Gastrocnemius medialis (tissue), 4 donors: ENCODE measurements around the gene UNC5B. TPM values are rescaled to one million over a fixed set of nuclear protein-coding genes. Genes with fewer than 3 reads are reported as not detected.

Source experiments
- ATAC-seq, 2 donors: fragments of 150-250 bp; one replicate each; pipeline ENCODE4 v1.9.1; 2016
- DNase-seq, 2 donors: peaks; one replicate each; pipeline ENCODE4 v3.0.0-alpha.2; 2019
- H3K27ac ChIP-seq, 4 donors: fragments of 200-600 bp; sonication (generic); 1 replicate in 1 of 4; 2 replicates in 3 of 4; pipeline ENCODE4 v1.5.1; 2016 to 2018; ENCODE audit warnings: mild to moderate bottlenecking in 2 of 4, moderate library complexity in 1 of 4
- H3K27me3 ChIP-seq, 3 donors: fragments of 200-600 bp; sonication (generic) in 2 of 3; 1 replicate in 1 of 3; 2 replicates in 2 of 3; pipeline versions ENCODE4 v1.5.1 to v1.6.0; 2016 to 2019; ENCODE audit warnings: mild to moderate bottlenecking in 1 of 3, moderate library complexity in 1 of 3
- H3K36me3 ChIP-seq, 2 donors: fragments of 200-600 bp; sonication (generic) in 1 of 2; one replicate each; pipeline ENCODE4 v1.5.1; 2017 to 2018
- H3K4me1 ChIP-seq, 2 donors: fragments of 200-600 bp; sonication (generic) in 1 of 2; one replicate each; pipeline ENCODE4 v1.5.1; 2016 to 2017; ENCODE audit warnings: mild to moderate bottlenecking in 2 of 2
- H3K4me3 ChIP-seq, 4 donors: fragments of 200-600 bp; sonication (generic) in 3 of 4; 1 replicate in 1 of 4; 2 replicates in 3 of 4; pipeline ENCODE4 v1.5.1; 2016 to 2019; ENCODE audit warnings: mild to moderate bottlenecking in 2 of 4
- H3K9me3 ChIP-seq, 3 donors: fragments of 200-600 bp; sonication (generic) in 2 of 3; 1 replicate in 1 of 3; 2 replicates in 2 of 3; pipeline ENCODE4 v1.5.1; 2016 to 2019
- CTCF ChIP-seq, 5 experiments: fragments of 450-650 bp in 3 of 5; fragments of 200-600 bp in 2 of 5; sonication (generic) in 2 of 5; IDR thresholded peaks in 4 of 5; conservative IDR thresholded peaks in 1 of 5; 1 replicate in 4 of 5; 2 replicates in 1 of 5; pipeline ENCODE4 v1.5.1; 2016 to 2019; ENCODE audit warnings: antibody characterized with exemption in 5 of 5, mild to moderate bottlenecking in 3 of 5, moderate library complexity in 3 of 5
- POLR2A ChIP-seq, 2 donors: fragments of 450-650 bp; IDR thresholded peaks; one replicate each; pipeline ENCODE4 v1.6.1; 2017; ENCODE audit warnings: antibody characterized with exemption in 2 of 2, mild to moderate bottlenecking in 2 of 2, moderate library complexity in 2 of 2
- in situ Hi-C, 4 donors: fragments of 200-750 bp; cut with MboI; loops; one replicate each; pipeline versions ENCODE4 v1.15.0 to v1.8.0; 2017; ENCODE audit warnings: low sequenced_read_pairs in 4 of 4
- intact Hi-C: fragments of 100-400 bp; cut with DNase I; formaldehyde crosslinking; loops from one replicate; pipeline ENCODE4 v1.15.1; 2023; ENCODE audit warnings: low total_unique reads
- total RNA-seq, 4 donors: library from RNA; depleted of rRNA; stranded (reverse); fragments of >200 nt; gene quantifications; one replicate each; pipeline versions ENCODE4 v1.1.0 to v1.2.3, GENCODE V29; 2016

The UNC5B gene
- total RNA-seq, 4 donors from 2014 or later, result 0.65 to 1.2 (median 0.90) TPM

GRCh38 chr10:71297343-71297742 lies 85.0 kb downstream of the UNC5B start:
- no peaks in the 10 kb centered on the region for H3K4me1 ChIP-seq
- in situ Hi-C loops (no loop called here), intact Hi-C loops (no loop called here)
- ATAC-seq (no peak), DNase-seq (no peak)
- no peak for TF ChIP-seq POLR2A (IDR thresholded peaks at IDR 0.05)
- H3K36me3 ChIP-seq, result no peaks in the 10 kb centered on the region
- no peaks in the 10 kb centered on the region for H3K27me3 ChIP-seq
- no peaks in the 10 kb centered on the region for H3K9me3 ChIP-seq
- no peak overlapping the region for H3K4me3 ChIP-seq
- H3K27ac ChIP-seq, result no peak overlapping the region

GRCh38 chr10:71299071-71299785 lies 86.9 kb downstream of the UNC5B start:
- Histone ChIP-seq H3K27me3 (no peaks in the 10 kb centered on the region), H3K4me3 (no peak overlapping the region), H3K9me3 (no peaks in the 10 kb centered on the region), H3K36me3 (no peaks in the 10 kb centered on the region), H3K27ac (no peak overlapping the region), H3K4me1 (no peaks in the 10 kb centered on the region)
- TF ChIP-seq CTCF (IDR thresholded peaks at IDR 0.05 in 4 of 5, conservative IDR thresholded peaks at IDR 0.05 in 1 of 5), result no peak
- no peak for TF ChIP-seq POLR2A (IDR thresholded peaks at IDR 0.05)
- DNase-seq, result no peak
- intact Hi-C loops (no loop called here), in situ Hi-C loops (no loop called here)
- ATAC-seq, result no peak

GRCh38 chr10:71300555-71301370 lies 88.4 kb downstream of the UNC5B start:
- in situ Hi-C loops, result loop anchor here in 2 of 4 donors (25.0 kb wide), 2 partner anchors 262 to 512 kb away; no protein-coding TSS in a partner anchor
- TF ChIP-seq POLR2A (IDR thresholded peaks at IDR 0.05), result no peak
- no peak for TF ChIP-seq CTCF (IDR thresholded peaks at IDR 0.05 in 4 of 5, conservative IDR thresholded peaks at IDR 0.05 in 1 of 5)

GRCh38 chr10:71301371-71301916 lies 89.1 kb downstream of the UNC5B start:
- Histone ChIP-seq H3K27me3 (no peaks in the 10 kb centered on the region), H3K36me3 (no peaks in the 10 kb centered on the region), H3K4me1 (no peaks in the 10 kb centered on the region), H3K9me3 (no peaks in the 10 kb centered on the region), H3K27ac (no peak overlapping the region), H3K4me3 (no peak overlapping the region)
- DNase-seq (no peak), ATAC-seq (no peak)
- in situ Hi-C loops (loop anchor here in 2 of 4 donors (25.0 kb wide), 2 partner anchors 261 to 511 kb away; no protein-coding TSS in a partner anchor), intact Hi-C loops (no loop called here)
- TF ChIP-seq CTCF (IDR thresholded peaks at IDR 0.05 in 4 of 5, conservative IDR thresholded peaks at IDR 0.05 in 1 of 5) (no peak), POLR2A (IDR thresholded peaks at IDR 0.05) (no peak)

More at GRCh38 chr10:71300555-71301370, 88.4 kb downstream of the UNC5B start:
- Histone ChIP-seq H3K36me3 (no peaks in the 10 kb centered on the region), H3K27ac (no peak overlapping the region), H3K27me3 (no peaks in the 10 kb centered on the region), H3K4me1 (no peaks in the 10 kb centered on the region), H3K4me3 (no peak overlapping the region), H3K9me3 (no peaks in the 10 kb centered on the region)
- no peak for DNase-seq
- no peak for ATAC-seq
- intact Hi-C loops, result no loop called here

- no peak for TF ChIP-seq CTCF (IDR thresholded peaks at IDR 0.05 in 4 of 5, conservative IDR thresholded peaks at IDR 0.05 in 1 of 5)
- no peak for TF ChIP-seq POLR2A (IDR thresholded peaks at IDR 0.05)
- DNase-seq (no peak), ATAC-seq (no peak)
- intact Hi-C loops, result no loop called here
- Histone ChIP-seq H3K27me3 (no peaks in the 10 kb centered on the region), H3K4me3 (no peak overlapping the region), H3K4me1 (no peaks in the 10 kb centered on the region), H3K36me3 (no peaks in the 10 kb centered on the region), H3K9me3 (no peaks in the 10 kb centered on the region), H3K27ac (no peak overlapping the region)
- in situ Hi-C loops, result loop anchor here in 2 of 4 donors (25.0 kb wide), 2 partner anchors 260 to 510 kb away; no protein-coding TSS in a partner anchor
Measured at GRCh38 chr10:71302451-71302850, 90.1 kb downstream of the UNC5B start.
